Measurements from ENCODE around the gene MICALL1. TPM values are rescaled to one million over a fixed set of nuclear protein-coding genes. Genes with fewer than 3 reads are reported as not detected.

The MICALL1 gene
- total and polyA plus RNA-seq, 5 donors from 2014 or later, result 1.1 to 25.2 (median 1.8) TPM

DNA sequence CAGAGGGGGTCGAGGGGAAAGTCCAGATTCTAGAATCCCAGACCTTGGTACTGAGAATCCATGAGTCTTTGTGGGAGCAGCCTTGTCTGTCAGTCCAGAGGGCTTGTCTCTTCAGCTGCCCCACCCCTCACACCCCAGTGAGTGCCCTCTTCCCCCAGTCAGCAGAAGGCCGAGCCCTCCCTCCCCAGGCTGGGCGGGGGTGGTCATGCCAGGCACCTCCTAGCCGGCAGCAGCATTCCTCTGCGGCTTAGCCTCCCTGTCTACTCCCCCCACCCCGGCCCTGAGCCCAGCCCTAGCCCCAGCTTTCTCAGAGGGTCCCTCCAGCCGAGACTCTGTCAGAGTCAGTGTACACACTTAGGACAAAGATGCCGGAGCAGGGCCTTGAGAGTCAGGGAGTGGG is 73.7 kb downstream of the MICALL1 start:
- Histone ChIP-seq H3K27ac (ENCODE audit: insufficient read depth, low read length, poor library complexity, severe bottlenecking) (no peak overlapping the region), H3K36me3 (ENCODE audit: control insufficient read depth, insufficient read depth, low read length) (peaks cover 3% of the 10 kb centered on the region), H3K4me3 (ENCODE audit: low read depth, low read length) (no peak overlapping the region), H3K9me3 (ENCODE audit: control insufficient read depth in 2 of 2, low read length in 2 of 2) (no peaks in the 10 kb centered on the region), H3K27me3 (ENCODE audit: control insufficient read depth, insufficient read depth, low read length) (no peaks in the 10 kb centered on the region), H3K4me1 (ENCODE audit: control insufficient read depth, insufficient read depth, low read length, poor library complexity, severe bottlenecking) (no peaks in the 10 kb centered on the region)
- Mint-ChIP-seq H3K4me3 (no peak overlapping the region), H3K9me3 (no peaks in the 10 kb centered on the region), H3K27ac (no peak overlapping the region), H3K27me3 (no peaks in the 10 kb centered on the region), H3K4me1 (peaks cover 0 to 2% (median under 1%) of the 10 kb centered on the region in 4 donors), H3K36me3 (peaks cover 15% of the 10 kb centered on the region)
- DNase-seq, result no peak
- ATAC-seq (ENCODE audit: low read depth in 2 of 2), result no peak

DNA sequence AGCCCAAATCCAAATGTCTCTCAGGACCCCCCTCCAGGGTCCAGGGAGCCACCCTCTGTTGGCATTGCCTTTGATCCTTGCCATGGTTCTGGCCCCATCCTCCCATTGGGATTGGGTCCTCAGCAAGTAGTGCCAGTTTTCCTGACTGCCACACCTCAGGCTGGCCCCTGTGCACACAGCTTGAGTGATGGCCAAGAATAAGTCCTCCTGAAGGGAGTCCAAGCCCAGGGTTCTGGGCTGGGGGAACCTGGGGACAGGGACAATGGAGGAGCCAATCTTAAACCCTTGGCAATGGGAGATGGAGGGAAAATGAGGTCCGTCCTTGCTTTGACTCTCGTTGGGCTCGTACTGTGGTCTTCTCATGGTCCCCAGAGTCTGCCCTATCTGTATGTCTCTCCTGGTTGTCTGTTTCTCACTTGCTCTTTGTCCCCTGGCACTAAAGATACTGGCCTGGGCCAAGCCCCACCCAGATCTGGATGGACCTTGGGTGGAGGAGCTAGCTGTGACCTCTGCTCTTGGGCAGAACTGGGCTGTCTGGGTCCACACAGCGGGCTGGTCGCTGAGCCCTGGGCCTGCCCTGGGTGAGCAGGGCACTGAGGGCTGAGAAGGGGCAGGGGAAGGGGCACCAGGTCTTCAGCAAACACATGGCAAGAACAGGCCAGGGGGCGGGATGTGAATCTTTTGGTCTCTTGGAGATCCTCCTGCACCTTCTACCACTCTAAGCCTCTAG is 75.3 kb downstream of the MICALL1 start:
- H3K27me3 ChIP-seq (ENCODE audit: control insufficient read depth, insufficient read depth, low read length), result no peaks in the 10 kb centered on the region
- H3K27ac Mint-ChIP-seq, result no peak overlapping the region
- H3K4me3 Mint-ChIP-seq, result no peak overlapping the region
- peaks cover 3% of the 10 kb centered on the region for H3K36me3 Mint-ChIP-seq
- H3K4me1 ChIP-seq (ENCODE audit: control insufficient read depth, insufficient read depth, low read length, poor library complexity, severe bottlenecking), result no peaks in the 10 kb centered on the region
- no peaks in the 10 kb centered on the region for H3K9me3 ChIP-seq (ENCODE audit: control insufficient read depth in 2 of 2, low read length in 2 of 2)
- H3K9me3 Mint-ChIP-seq, result no peaks in the 10 kb centered on the region
- peaks cover 0 to 2% (median under 1%) of the 10 kb centered on the region in 4 donors for H3K4me1 Mint-ChIP-seq
- H3K4me3 ChIP-seq (ENCODE audit: low read depth, low read length), result no peak overlapping the region
- peaks cover 3% of the 10 kb centered on the region for H3K36me3 ChIP-seq (ENCODE audit: control insufficient read depth, insufficient read depth, low read length)
- no peaks in the 10 kb centered on the region for H3K27me3 Mint-ChIP-seq
- H3K27ac ChIP-seq (ENCODE audit: insufficient read depth, low read length, poor library complexity, severe bottlenecking), result no peak overlapping the region
- ATAC-seq (ENCODE audit: low read depth in 2 of 2) (no peak), DNase-seq (no peak)

DNA sequence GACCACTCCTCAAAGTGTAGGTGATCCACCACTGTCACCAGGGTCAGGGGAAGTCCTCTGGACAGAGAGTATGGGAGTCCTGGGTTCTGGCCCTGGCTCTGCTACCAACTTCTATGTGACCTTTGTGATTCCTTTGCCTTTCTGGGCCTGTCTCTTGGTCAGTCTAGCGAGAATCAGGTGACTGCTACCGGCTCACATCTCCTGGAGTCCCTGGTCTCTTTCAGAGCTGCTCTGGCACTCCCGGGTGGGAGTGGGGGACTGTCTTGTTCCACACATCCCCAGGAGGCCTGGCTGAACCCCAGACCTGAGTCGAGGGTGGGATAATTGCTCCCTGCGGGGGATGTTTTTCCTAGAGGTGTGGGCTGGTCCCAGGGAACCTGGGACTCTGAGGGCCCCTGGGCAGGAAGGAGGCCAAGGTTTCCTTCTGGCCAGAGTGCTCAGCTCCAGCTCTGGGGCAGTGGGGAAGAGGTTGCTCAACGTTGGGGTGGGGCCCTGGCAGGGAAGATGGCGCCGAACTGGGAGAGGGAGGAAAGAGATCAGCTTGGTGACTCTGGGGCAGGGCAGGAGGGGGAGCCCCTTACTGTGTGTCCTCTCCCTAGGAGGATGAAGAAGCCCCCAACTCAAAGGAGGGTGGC is 76.2 kb downstream of the MICALL1 start:
- DNase-seq (no peak), ATAC-seq (ENCODE audit: low read depth in 2 of 2) (no peak)
- H3K27ac ChIP-seq (ENCODE audit: insufficient read depth, low read length, poor library complexity, severe bottlenecking), result no peak overlapping the region
- no peaks in the 10 kb centered on the region for H3K9me3 Mint-ChIP-seq
- no peak overlapping the region for H3K4me3 Mint-ChIP-seq
- no peak overlapping the region for H3K4me3 ChIP-seq (ENCODE audit: low read depth, low read length)
- no peak overlapping the region for H3K27ac Mint-ChIP-seq
- H3K27me3 ChIP-seq (ENCODE audit: control insufficient read depth, insufficient read depth, low read length), result no peaks in the 10 kb centered on the region
- peaks cover 0 to 2% (median 0%) of the 10 kb centered on the region in 4 donors for H3K4me1 Mint-ChIP-seq
- peaks cover 3% of the 10 kb centered on the region for H3K36me3 Mint-ChIP-seq
- H3K27me3 Mint-ChIP-seq, result no peaks in the 10 kb centered on the region
- H3K36me3 ChIP-seq (ENCODE audit: control insufficient read depth, insufficient read depth, low read length), result no peaks in the 10 kb centered on the region
- H3K9me3 ChIP-seq (ENCODE audit: control insufficient read depth in 2 of 2, low read length in 2 of 2), result no peaks in the 10 kb centered on the region
- no peaks in the 10 kb centered on the region for H3K4me1 ChIP-seq (ENCODE audit: control insufficient read depth, insufficient read depth, low read length, poor library complexity, severe bottlenecking)

DNA sequence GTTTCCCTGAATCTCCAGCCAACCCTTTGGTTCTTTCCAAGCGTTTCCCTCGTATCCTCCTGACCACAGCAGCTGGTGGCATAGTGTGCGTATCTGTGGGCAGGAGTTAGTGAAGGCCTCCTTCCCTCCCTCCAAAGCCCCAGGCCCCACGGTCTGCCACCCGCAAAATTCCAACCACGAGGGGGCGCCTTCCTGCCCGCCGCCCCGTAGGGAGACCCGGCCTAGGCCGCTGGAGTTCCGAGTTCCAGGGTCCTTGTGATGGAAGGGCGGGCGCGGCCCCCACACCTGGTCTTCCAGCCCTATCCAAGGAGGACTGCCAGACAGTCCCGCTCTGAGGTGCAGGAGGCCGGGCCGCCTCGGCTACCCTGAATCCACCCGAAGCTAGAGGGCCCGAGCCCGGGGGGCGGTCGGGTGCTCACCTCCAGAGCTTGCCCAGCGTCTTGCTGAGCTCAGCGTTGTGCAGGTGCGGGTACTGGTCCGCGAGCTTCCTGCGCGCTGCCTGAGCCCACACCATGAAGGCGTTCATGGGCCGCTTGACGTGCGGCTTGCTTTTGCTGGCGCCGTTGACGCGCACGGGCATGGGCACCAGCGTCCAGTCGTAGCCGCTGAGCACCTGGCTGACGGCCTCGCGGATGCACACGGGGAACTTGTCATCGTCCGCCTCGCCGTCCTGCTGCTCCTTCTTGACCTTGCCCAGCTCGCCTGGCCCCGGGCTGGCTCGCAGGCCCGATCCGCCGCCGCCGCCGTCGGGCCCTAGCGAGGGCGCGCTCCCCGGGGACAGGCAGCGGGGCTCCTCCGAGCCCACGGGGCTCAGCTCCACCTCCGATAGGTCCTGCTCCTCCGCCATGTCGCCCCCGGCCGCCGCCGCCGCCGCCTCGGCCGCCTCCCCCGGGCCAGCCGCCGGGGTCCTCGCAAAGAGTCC is 77.1 kb downstream of the MICALL1 start:
- H3K4me1 Mint-ChIP-seq, result peaks cover 0 to 2% (median 0%) of the 10 kb centered on the region in 4 donors
- H3K4me3 ChIP-seq (ENCODE audit: low read depth, low read length), result no peak overlapping the region
- H3K36me3 ChIP-seq (ENCODE audit: control insufficient read depth, insufficient read depth, low read length), result no peaks in the 10 kb centered on the region
- H3K27ac ChIP-seq (ENCODE audit: insufficient read depth, low read length, poor library complexity, severe bottlenecking), result no peak overlapping the region
- no peaks in the 10 kb centered on the region for H3K4me1 ChIP-seq (ENCODE audit: control insufficient read depth, insufficient read depth, low read length, poor library complexity, severe bottlenecking)
- DNase-seq, result no peak
- no peaks in the 10 kb centered on the region for H3K27me3 Mint-ChIP-seq
- no peaks in the 10 kb centered on the region for H3K9me3 ChIP-seq (ENCODE audit: control insufficient read depth in 2 of 2, low read length in 2 of 2)
- ATAC-seq (ENCODE audit: low read depth in 2 of 2), result no peak
- H3K27ac Mint-ChIP-seq, result peak overlapping the region in 1 of 3 donors; percentile 80
- H3K9me3 Mint-ChIP-seq, result peaks cover 0 to 2% (median 0%) of the 10 kb centered on the region in 7 donors
- no peak overlapping the region for H3K4me3 Mint-ChIP-seq
- H3K36me3 Mint-ChIP-seq, result peaks cover 3% of the 10 kb centered on the region
- H3K27me3 ChIP-seq (ENCODE audit: control insufficient read depth, insufficient read depth, low read length), result no peaks in the 10 kb centered on the region

DNA sequence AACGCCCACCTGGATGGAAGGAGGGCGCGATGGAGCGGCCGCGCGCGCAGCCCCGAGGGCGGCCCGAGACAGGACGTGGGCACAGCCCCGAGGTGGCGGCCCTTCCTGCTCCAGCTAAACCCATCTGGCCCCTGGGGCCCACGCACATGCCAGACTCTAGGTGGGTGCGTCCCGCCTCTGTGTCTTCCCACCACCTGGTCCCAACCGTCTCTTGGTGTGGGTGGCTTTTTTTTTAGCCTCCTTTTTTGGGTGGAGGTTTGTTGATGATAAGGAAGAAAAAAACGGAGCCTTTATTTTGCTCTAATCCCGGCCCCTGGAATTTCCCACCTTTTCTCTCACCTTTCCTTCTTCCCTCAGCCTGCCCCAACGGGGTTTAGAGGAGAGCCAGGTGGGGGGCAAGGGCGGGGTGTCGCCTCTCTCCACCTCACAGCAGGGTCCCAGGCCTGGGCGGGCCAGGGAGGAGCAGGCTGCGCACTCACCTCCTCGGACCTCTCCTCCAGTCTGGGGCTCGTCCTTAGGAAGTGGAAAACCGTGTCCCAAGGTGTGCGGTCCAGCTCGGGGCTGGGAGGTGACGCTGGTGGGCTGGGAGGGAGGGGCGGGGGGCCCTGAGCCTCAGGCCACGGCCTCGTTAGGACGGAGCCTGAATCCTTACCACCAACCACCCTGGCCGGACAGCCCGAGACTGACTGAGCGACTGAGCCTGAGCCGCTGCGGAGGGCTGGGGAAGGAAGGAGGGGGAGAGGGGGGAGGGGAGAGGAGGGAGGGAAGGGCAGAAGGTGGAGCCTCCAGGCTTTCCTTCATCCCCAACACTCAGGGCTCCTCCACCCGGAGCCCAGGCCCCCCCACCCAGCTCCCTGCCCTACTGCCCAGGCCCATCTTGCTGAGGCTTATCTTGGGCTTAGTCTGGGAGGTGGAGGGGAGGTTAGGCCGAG is 78.0 kb downstream of the MICALL1 start, which contains the start of gene SOX10:
SOX10 (minus strand) TSS at position 696 of the 932 bp plus-strand sequence. CDS start 771 bp downstream, outside the sequence.
- H3K27me3 Mint-ChIP-seq, result no peaks in the 10 kb centered on the region
- H3K4me3 ChIP-seq (ENCODE audit: low read depth, low read length), result no peak within 1 kb of the TSS
- no peak within 1 kb of the TSS for H3K27ac ChIP-seq (ENCODE audit: insufficient read depth, low read length, poor library complexity, severe bottlenecking)
- no peaks in the 10 kb centered on the region for H3K4me1 ChIP-seq (ENCODE audit: control insufficient read depth, insufficient read depth, low read length, poor library complexity, severe bottlenecking)
- H3K4me3 Mint-ChIP-seq, result no peak within 1 kb of the TSS
- H3K36me3 Mint-ChIP-seq, result peaks cover 3% of the 10 kb centered on the region
- DNase-seq (no peak), ATAC-seq (ENCODE audit: low read depth in 2 of 2) (no peak)
- no peak within 1 kb of the TSS for H3K27ac Mint-ChIP-seq
- H3K36me3 ChIP-seq (ENCODE audit: control insufficient read depth, insufficient read depth, low read length), result no peaks in the 10 kb centered on the region
- H3K9me3 ChIP-seq (ENCODE audit: control insufficient read depth in 2 of 2, low read length in 2 of 2), result no peaks in the 10 kb centered on the region
- H3K27me3 ChIP-seq (ENCODE audit: control insufficient read depth, insufficient read depth, low read length), result no peaks in the 10 kb centered on the region
- H3K4me1 Mint-ChIP-seq, result peaks cover 0 to 2% (median 0%) of the 10 kb centered on the region in 4 donors
- peaks cover 0 to 2% (median 0%) of the 10 kb centered on the region in 7 donors for H3K9me3 Mint-ChIP-seq

DNA sequence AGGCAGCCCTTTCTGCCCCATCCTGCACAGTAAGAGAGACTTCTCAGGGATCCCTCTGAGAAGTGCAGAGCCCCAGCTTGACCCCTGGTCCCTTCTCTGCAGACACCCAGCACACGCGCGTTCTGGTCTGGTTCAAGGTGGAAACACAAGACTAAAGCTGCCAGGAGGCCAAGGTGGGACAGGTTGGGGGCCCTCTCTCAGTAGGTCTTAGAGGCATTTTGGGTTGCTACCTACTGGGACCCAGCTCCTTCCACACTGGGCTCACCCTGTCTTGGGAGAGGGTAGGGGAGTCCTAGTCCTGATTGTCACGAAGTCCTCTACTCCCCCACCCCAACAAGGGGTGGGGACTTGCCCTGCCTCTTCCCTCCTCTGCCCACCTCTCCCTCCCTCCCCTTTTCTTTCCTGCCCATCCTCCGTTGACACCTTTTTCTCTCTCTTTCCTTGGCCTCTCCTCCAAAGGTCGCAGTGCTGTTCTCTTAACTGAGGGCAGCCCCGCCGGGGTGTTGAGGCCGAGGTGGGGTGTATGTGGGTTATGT is 79.0 kb downstream of the MICALL1 start:
- peaks cover 0 to 2% (median 0%) of the 10 kb centered on the region in 4 donors for H3K4me1 Mint-ChIP-seq
- no peak for ATAC-seq (ENCODE audit: low read depth in 2 of 2)
- Histone ChIP-seq H3K36me3 (ENCODE audit: control insufficient read depth, insufficient read depth, low read length) (no peaks in the 10 kb centered on the region), H3K4me3 (ENCODE audit: low read depth, low read length) (no peak overlapping the region), H3K27ac (ENCODE audit: insufficient read depth, low read length, poor library complexity, severe bottlenecking) (no peak overlapping the region), H3K4me1 (ENCODE audit: control insufficient read depth, insufficient read depth, low read length, poor library complexity, severe bottlenecking) (no peaks in the 10 kb centered on the region), H3K27me3 (ENCODE audit: control insufficient read depth, insufficient read depth, low read length) (no peaks in the 10 kb centered on the region), H3K9me3 (ENCODE audit: control insufficient read depth in 2 of 2, low read length in 2 of 2) (no peaks in the 10 kb centered on the region)
- no peak for DNase-seq
- H3K4me3 Mint-ChIP-seq, result no peak overlapping the region
- H3K9me3 Mint-ChIP-seq, result peaks cover 0 to 2% (median 0%) of the 10 kb centered on the region in 7 donors
- no peak overlapping the region for H3K27ac Mint-ChIP-seq
- H3K27me3 Mint-ChIP-seq, result no peaks in the 10 kb centered on the region
- H3K36me3 Mint-ChIP-seq, result peaks cover 3% of the 10 kb centered on the region
